GM19468 (cell line): ENCODE measurements around the gene CGB3.
"Not testable (repeated sequence)": the region's sequence is repeated elsewhere in the genome, so short reads cannot be mapped to it uniquely, and the experiment has no call there.

Source experiments
- ATAC-seq: cut with Tn5 transposase; IDR thresholded peaks from one replicate; pipeline ENCODE4 v1.9.1; 2021; ENCODE audit warnings: mild to moderate bottlenecking, moderate library complexity, moderate number of reproducible peaks; ENCODE audit not compliant: unreplicated experiment; ENCODE audit errors: extremely low read depth

The CGB3 gene

DNA sequence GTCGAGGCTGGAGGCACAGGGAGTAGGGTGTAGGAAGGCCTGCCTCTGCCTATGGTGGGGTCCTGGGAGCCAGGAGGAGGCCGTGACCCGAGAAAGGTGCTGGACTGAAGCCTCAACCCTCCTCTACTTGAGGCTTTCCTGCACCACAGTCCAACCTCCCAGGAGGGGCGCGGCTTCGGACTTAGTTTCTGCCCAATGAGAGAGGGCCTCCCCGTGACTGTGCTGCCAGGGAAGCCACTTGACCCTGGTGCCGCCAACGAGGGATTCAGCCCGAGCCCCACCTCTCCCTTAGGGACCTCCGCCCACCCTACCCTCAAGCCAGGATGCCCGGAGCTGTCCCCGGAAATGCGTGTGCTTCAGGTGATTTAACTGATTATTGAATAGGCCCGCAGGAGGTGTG, at the start of gene CGB3:
Gene CGB3 (minus strand): TSS at position 101 of the 400 bp plus-strand sequence. CDS start 362 bp downstream, outside the sequence.
- ATAC-seq, result not testable (repeated sequence)

DNA sequence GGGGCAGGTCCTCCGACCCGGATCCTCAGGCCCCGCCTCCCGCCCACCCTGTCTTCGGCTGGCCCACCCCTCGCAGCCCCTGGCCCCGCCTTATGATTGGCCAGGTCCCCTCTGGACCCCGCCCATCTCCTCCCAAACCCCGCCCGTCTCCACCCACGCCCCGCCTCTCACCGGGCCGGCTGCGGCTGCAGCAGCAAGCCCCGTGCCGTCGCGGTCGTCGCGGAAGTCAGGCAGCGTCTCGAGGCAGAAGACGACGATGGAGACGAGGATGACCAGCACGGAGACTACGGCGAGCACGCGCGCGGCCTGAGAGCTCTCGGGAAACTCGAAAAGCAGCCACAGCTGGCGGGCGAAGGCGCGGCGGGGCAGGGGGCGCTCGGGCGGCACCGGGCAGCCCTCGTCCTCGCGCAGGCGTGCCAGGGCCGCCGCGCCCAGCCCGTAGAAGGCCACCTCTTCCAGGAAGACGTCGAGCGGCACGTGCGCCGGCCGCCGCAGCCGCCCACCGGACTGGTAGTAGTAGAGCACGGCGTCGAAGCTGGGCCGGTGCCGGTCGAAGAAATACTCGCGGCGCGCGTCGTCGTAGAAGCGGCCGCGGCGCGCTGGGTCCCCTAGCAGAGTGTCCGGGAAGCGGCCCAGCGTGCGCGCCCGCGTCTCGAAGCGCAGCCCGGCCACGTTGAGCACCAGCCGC, 47.9 kb upstream of the CGB3 start:
- no peak for ATAC-seq

DNA sequence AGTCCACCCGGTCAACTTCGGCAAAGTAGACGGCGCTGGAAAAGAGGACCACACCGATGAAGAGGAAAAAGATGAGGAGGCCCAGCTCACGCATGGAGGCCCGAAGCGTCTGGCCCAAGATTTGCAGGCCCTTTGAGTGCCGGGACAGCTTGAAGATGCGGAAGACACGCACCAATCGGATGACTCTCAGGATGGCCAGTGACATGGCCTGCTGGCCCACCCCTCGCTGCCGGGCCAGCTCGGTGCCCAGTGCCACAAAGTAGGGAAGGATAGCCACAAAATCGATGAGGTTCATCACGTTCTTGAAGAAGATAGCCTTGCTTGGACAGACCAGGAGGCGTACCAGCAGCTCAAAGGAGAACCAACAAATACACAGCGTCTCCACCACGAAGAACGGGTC, 46.3 kb upstream of the CGB3 start:
- no peak for ATAC-seq

DNA sequence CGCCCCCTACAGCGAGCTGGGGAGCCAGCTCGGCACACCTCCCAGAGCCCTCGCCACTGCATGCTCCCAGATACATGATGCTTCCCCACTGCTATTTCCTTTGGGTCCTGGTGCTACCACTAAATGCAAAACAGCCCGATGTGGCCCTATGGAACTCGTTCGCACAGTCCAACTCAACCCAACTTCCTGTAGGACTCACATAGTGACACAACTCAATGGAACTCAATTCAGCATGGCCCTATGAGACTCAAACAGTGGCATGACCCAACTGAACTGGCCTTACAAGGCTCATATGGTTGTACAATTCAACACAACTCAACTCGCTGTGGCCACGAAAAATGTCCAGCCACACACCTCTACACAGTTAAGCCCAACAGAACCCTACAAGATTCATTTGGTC, 44.9 kb upstream of the CGB3 start:
- ATAC-seq, result no peak

DNA sequence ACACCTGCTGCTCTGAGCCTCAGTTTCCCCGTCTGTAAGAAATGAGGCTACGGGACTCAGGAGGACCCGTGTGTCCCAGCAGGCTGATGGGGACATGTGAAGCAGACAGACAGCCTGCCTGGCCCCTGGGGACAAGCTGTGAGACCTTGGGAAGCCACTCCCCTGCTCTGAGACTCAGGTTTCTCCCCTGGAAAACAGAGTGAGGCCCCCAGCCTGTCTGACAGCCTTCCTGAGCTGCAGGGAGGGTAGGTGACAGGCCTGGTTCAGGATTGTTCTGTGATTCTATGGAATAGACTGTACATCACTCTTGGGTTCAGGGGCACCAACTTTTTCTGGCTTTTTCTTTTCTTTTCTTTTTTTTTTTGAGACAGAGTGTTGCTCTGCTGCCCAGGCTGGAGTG, 43.4 kb upstream of the CGB3 start:
- no peak for ATAC-seq

DNA sequence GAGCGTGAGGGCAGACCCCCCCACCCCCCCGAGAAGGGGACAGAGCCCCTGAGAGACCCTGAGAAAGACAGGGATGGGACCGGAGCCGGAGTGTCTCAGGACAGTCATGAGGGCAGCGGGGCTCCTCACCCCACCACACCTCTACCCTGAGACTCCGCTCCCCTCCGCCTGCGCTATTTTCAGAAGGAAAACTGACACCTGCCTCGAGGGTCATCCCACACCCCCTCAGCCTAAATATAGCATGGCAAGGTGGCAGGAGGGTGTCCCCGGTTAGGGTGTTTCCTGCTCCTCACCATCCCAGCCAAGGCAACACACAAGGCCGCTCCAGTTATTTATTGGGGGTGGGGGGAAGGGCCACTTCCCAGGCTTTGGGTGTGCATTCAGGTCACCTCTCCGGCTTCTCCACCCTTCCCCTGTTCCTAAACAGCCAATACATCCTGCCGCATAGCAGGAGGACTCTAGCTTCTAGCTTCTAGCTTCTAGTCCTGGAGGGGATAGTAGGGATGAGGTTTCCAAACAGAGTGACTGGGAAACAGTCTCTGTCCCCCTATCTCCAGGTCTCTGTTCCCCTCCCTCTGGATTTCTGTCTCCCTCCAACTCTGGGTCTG, 41.9 kb upstream of the CGB3 start:
- no peak for ATAC-seq

DNA sequence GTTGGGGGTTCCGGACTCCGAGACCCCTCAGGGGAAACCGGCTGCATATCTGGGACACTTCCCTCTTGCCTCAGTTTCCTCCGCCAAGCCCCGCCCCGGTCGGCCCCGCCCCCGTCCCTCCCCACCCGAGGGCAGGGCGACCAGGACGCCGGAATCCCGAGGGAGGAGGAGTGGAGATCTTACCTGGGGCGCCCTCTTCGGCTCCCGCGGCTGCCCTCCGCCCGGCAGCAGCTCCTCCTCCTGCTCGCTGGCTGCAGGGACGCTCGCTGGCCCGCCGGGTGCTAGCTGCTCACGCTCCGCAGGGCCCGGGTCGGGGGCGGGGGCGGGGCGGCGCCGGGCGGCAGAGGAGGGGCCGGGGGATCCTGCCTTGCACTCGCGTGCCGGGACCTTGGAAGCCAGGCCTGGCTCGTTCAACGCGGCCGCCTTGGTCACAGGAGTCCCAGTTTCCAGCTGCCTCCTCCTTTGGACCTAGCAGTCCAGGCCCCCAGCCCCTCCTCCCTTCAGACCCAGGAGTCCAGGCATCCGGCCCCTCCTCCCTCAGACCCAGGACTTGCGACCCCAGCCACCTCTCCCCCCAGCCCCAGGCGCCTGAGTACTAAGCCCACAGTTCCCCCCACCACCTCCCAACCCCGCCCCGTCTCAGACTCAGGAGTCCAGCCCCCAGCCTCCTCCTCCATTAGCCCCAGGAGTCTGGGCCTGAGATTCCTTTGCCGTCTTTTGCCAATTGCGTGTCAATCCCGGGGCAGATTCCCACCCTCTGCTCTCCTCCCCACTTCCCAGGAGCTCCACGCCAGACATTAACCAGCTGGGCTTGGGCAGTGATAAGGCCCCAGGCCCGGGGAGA, 40.9 kb upstream of the CGB3 start, which contains the start of gene NTF4:
Gene NTF4 (minus strand): TSS at position 51 of the 844 bp plus-strand sequence. CDS start 2,821 bp downstream, outside the sequence.
- no peak for ATAC-seq

DNA sequence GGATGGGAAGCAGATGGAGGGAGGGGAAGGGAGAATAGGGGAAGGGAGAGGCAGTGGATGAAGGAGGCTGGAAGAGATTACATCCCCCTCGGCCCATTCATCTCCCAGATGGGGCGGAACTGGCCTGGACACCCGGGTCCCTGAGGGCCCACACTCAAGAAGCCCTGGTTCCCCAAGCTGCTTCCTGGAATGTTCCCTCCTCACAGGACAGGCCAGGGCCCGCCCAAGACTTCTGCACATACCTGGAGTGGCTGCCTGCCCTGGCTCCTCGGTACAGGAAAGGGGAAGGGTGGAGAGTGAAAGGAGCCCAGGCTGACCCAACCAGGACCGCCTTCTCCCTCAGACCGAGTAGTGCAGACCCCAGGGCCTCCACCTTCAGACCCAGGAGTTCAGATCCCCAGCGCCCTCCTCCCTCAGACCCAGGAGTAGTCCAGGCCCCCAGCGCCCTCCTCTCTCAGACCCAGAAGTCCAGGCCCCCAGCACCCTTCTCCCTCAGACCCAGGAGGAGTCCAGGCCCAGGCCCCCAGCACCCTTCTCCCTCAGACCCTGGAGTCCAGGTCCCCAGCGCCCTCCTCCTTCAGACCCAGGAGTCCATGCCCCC, 40.0 kb upstream of the CGB3 start:
- ATAC-seq, result no peak

DNA sequence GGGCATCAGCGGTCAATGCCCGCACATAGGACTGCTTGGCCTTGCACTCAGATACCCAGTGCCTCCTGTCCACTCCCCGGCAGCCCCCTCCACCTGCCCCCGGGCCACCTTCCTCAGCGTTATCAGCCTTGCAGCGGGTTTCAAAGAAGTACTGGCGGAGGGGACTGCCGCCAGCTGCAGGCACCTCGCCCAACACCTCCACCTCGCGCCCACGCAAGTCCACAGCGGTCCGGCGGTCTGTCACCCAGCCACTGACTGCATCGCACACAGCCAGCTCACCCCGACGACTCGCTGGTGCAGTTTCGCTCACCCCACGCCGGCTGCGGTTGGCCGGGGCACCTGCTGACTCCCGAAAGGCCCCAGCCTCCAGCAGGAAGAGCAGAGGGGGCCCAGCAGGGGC, 37.3 kb upstream of the CGB3 start:
- ATAC-seq, result no peak

DNA sequence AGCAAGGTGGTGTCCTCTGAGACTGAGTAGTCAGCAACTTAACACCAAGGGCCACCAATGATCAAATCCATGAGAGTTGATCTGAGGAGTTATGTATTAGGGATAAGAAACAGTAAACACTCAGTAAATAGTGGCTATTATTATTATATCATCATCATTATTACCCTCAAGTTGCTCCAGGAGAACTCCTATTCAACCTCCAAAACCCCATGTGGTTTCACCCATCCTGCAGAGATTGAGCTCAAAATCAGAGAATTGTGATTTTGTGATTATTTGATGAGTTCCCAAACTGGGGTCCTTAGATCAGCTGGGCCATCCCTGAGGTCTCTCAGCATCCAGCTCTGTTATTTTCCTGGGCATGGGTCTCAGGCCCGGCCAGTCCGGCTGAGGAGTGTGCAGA, 36.9 kb upstream of the CGB3 start:
- no peak for ATAC-seq

DNA sequence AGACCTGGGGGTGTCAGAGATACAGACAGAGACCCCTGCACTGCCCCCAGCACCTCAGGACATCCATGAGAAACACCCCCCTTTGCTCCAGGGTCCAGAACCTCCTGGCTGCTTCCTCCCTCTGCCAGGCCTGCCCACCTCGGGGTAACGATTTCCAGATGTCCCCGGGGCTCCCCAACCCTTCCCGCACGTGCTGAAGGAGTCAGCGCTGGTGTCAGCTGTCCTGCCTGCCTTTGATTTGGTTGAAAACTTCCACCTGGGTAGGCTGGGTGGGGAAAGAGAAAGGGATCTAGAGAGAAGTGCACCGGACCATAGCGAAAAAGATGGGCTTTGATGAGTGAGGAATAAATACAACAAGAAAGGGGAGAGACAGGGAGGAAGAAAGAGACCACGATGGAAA, 34.9 kb upstream of the CGB3 start:
- no peak for ATAC-seq

DNA sequence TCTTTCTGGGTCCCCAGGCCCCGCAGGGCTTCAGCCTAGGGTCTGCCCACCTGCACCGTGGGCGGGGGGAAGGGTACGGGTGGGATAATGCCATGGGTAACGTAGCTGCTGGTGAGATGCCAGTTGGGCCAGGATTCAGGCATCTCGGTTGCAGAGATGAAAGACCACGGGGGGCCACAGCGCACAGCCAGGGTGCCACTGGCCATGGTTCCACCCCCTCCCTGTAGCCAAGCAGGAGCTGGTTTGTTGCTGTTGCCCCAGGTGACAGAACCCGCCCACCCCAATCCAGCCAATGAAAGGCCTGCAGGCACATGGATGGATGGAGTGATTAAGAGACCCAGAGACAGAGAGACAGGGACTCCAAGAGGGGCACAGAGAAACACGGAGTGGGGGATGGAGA, 34.4 kb upstream of the CGB3 start:
- ATAC-seq, result no peak

DNA sequence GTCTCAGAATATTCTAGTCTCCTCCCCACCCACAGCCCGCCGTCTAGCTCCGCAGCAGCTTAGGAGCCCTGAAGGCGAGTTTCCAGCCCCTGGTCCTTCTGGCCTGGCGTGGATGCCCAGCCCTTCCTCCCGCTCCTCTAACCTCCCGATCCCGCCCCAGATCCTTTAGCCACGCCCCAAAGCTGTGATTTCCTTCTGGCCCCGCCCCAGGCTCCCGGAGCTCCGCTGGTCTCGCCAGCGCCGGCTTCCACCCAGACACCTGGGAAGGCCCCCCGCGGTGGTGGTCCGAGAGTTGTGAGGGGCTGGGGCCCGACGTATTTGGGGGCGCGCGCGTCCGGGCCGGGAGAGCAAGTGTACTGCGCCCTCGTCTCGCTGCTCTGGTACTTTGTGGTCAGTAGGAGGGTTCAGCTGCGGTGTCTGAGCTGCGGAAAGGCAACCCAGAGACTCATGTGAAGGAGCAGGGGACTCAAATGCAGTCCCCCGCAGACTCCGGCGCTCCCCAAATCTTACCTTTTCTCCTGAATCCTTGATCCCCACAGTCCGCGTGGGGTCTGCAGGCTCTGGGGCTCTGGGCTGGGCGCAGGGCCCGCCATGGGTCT, 33.6 kb upstream of the CGB3 start, which contains the start of gene CGB7:
Gene CGB7 (minus strand): TSS at position 114 of the 599 bp plus-strand sequence. CDS start 2,374 bp downstream, outside the sequence.
- no peak for ATAC-seq

DNA sequence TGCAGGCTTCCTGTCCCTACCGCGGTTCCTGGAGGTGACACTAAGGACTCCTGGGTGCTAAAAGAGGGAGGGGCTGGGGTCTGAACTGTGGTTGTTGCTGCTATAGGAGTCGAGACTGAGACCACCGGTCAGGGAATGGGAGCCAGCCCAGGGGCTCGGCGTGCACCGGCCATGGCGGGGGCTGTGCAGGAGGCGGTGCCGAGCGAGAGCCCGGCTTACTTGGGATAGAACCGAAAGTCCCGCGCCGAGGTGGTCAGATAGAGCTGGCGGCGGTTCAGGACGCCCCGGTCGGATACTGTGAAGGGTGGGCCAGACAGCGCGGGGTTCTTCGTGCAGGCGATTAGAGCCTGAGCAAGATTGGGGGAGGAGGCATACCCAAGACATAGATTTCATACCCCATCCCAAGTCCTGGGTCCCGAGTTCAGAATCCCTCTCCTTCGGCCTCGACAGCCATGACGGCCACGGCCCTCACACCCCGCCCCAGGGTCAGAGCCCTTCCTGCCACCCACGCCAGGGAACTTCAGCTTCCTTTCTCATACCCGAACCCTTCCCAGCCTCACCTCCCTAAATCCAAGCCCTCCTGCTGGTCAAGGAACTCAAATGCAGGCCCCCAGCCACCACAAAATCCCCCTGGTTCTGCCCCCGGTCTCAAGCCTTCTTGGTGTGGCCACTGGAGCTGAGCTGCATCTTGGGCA, 32.9 kb upstream of the CGB3 start:
- ATAC-seq, result not testable (repeated sequence)

DNA sequence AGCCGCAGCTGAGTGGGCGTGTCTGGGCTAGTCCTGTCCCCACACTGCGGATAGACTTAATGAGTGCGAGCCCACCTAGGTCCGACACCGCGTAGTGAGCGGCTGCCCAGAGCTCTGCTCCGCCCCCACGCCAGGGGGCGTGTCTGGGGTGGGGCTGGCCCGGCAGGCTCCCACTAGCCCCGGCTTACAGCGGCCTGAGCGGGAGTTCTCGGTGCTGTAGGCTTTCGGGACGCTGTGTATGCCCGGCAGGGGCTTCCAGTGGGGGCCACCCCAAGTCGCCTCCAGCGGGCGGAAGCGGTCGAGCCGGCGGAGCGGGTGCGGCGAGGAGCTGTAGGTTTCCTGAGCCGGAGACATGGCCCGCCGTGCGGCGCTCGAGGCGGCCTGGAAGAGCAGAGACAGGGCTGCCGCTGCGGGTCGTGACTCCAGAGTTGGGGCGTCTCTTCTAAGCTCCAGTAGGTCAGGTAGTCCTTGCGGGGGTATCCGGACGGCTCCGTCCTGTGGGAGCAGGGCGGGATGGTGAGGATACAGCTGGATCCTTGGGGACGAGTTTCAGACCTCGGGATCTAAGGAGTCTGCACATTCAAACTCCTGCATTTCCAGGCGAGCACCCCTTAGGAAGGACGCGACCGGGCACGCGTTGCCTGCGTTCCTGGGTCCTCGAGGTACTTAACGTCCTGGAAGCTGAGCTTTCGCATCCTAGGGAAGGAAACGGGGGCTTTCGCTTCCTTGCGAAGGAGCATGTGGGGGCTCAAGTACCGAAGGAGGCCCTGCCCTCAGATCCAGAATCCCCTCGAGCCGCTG, 32.2 kb upstream of the CGB3 start:
- ATAC-seq, result no peak

DNA sequence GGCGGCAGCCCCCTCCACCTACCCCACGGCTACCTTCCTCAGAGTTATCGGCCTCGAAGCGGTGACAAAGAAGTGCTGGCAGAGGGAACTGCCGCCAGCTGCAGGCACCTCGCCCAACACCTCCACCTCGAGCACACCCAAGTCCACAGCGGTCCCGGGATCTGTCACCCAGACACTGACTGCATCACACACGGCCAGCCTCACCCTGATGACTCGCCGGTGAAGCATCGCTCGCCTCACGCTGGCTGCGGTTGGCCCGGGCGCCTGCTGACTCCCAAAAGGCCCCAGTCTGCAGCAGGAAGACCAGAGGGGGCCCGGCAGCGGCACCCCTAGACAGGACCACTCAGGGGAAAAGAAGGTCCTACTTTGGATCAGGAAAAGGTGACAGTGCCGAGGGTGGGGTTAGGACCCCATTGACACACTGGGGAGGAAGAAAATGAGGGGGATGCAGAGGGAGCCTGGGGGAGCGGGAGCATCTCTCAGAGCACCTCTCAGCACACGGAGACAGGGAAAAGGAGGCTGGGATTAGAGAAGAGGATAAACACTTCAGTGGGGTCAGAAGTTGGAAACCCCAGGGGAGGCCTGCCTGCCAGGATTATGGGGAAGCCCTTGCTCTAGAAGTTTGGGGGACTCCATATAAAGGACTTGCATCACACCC, 26.4 kb upstream of the CGB3 start:
- ATAC-seq, result not testable (repeated sequence)

DNA sequence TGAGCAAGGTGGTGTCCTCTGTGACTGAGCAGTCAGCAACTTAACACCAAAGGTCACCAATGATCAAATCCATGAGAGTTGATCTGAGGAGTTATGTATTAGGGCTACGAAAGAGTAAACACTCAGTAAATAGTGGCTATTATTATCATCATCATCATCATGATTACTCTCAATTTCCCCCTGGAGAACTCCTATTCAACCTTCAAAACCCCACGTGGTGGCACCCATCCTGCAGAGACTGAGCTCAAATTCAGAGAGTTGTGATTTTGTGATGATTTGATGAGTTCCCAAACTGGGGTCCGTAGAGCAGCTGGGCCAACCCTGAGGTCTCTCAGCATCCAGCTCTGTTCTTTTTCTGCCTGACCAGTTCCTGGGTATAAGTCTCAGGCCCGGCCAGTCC, 25.7 kb upstream of the CGB3 start:
- not testable (repeated sequence) for ATAC-seq

DNA sequence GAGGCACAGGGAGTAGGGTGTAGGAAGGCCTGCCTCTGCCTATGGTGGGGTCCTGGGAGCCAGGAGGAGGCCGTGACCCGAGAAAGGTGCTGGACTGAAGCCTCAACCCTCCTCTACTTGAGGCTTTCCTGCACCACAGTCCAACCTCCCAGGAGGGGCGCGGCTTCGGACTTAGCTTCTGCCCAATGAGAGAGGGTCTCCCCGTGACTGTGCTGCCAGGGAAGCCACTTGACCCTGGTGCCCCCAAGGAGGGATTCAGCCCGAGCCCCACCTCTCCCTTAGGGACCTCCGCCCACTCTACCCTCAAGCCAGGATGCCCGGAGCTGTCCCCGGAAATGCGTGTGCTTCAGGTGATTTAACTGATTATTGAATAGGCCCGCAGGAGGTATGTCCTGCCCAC, 24.9 kb upstream of the CGB3 start, which contains the start of gene CGB8:
Gene CGB8 (minus strand): TSS at position 101 of the 400 bp plus-strand sequence. CDS start 372 bp downstream, outside the sequence.
- ATAC-seq, result not testable (repeated sequence)
